ENCODE results near the gene MNT. TPM values are rescaled to one million over a fixed set of nuclear protein-coding genes. Genes with fewer than 3 reads are reported as not detected.

The MNT gene
- polyA plus RNA-seq, 3 donors = 0.28 to 42.4 (median 1.3) TPM

GRCh38 chr17:2427215-2427614 lies 26.4 kb upstream of the MNT start:
- peaks cover 4 to 26% of the 10 kb centered on the region in 2 donors for H3K36me3 ChIP-seq (replicated peaks in 1 of 2; ENCODE audit: control insufficient read depth in 1 of 2, insufficient read depth in 2 of 2, low read length in 2 of 2)
- no peak overlapping the region for H3K4me3 ChIP-seq (replicated peaks in 1 of 3; ENCODE audit: low read depth in 2 of 3, low read length in 3 of 3)
- peaks cover 0 to 2% of the 10 kb centered on the region in 2 donors for H3K4me1 ChIP-seq (ENCODE audit: control insufficient read depth in 1 of 2, insufficient read depth in 2 of 2, low read length in 2 of 2)
- H3K9me3 Mint-ChIP-seq = no peaks in the 10 kb centered on the region
- peaks cover 14 to 29% of the 10 kb centered on the region in 2 donors for H3K36me3 Mint-ChIP-seq
- 88% methylated on average over 2 of the region's 2 CpGs for WGBS (ENCODE audit: insufficient coverage)
- no peak overlapping the region for H3K27ac ChIP-seq (ENCODE audit: low read depth in 1 of 2, low read length in 2 of 2)
- H2AFZ ChIP-seq (ENCODE audit: insufficient read depth, low read depth, low read length, poor library complexity, severe bottlenecking) = no peak overlapping the region
- DNase-seq = no peak
- intact Hi-C loops (cut with micrococcal nuclease) = no loop called here
- H4K20me1 ChIP-seq (ENCODE audit: insufficient read depth, low read length) = no peaks in the 10 kb centered on the region
- no peak overlapping the region for H3K9ac ChIP-seq (ENCODE audit: insufficient read depth, low read length, poor library complexity, severe bottlenecking)
- no peak overlapping the region for H3K4me2 ChIP-seq (replicated peaks; ENCODE audit: extremely low read depth, low read length, poor library complexity, severe bottlenecking)
- peaks cover 6% of the 10 kb centered on the region for H3K4me1 Mint-ChIP-seq
- TF ChIP-seq CTCF (IDR thresholded peaks at IDR 0.05) = no peak
- no peaks in the 10 kb centered on the region for H3K79me2 ChIP-seq (ENCODE audit: insufficient read depth, low read length)
- no peak overlapping the region for H3K4me3 Mint-ChIP-seq
- H3K27me3 ChIP-seq (ENCODE audit: control insufficient read depth in 2 of 2, insufficient read depth in 2 of 2, low read length in 2 of 2) = no peaks in the 10 kb centered on the region
- no peaks in the 10 kb centered on the region for H3K27me3 Mint-ChIP-seq (ENCODE audit: low read depth in 3 of 3)
- H3K9me3 ChIP-seq (replicated peaks in 1 of 2; ENCODE audit: control insufficient read depth in 1 of 2, insufficient read depth in 1 of 2, low read length in 2 of 2) = no peaks in the 10 kb centered on the region
- H3K27ac Mint-ChIP-seq = peak overlapping the region in 1 of 7 donors; percentile 67

DNA sequence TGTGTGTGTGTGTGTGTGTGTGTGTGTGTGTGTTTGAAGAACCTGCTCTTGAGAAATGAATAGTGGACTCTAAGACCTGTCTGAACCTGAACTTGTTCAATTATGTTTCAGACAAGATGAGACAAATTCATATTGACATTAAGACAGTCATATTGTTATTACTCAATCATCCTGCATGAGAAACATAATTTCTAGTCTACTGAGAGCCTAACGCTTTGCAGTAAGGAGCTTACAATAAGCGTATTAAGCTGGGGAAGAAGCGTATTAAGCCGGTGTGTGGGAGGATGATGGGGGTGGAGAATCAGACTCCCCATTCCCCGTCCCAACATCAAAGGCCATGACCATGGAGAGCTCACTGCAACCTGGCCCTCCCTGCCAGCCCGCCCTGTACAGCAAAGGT lies 22.4 kb upstream of the MNT start:
- no peaks in the 10 kb centered on the region for H3K27me3 ChIP-seq (ENCODE audit: control insufficient read depth in 2 of 2, insufficient read depth in 2 of 2, low read length in 2 of 2)
- no peaks in the 10 kb centered on the region for H3K9me3 ChIP-seq (replicated peaks in 1 of 2; ENCODE audit: control insufficient read depth in 1 of 2, insufficient read depth in 1 of 2, low read length in 2 of 2)
- no peak overlapping the region for H3K4me2 ChIP-seq (replicated peaks; ENCODE audit: extremely low read depth, low read length, poor library complexity, severe bottlenecking)
- no peak for DNase-seq
- Mint-ChIP-seq H3K36me3 (peaks cover 42 to 62% of the 10 kb centered on the region in 2 donors), H3K4me1 (peaks cover 6% of the 10 kb centered on the region), H3K9me3 (no peaks in the 10 kb centered on the region), H3K4me3 (no peak overlapping the region), H3K27ac (peak overlapping the region in 3 of 7 donors; percentile 24 to 64 (median 26)), H3K27me3 (ENCODE audit: low read depth in 3 of 3) (peaks cover 0 to 2% (median 0%) of the 10 kb centered on the region in 3 donors)
- no peak overlapping the region for H2AFZ ChIP-seq (ENCODE audit: insufficient read depth, low read depth, low read length, poor library complexity, severe bottlenecking)
- H3K79me2 ChIP-seq (ENCODE audit: insufficient read depth, low read length) = no peaks in the 10 kb centered on the region
- H3K36me3 ChIP-seq (replicated peaks in 1 of 2; ENCODE audit: control insufficient read depth in 1 of 2, insufficient read depth in 2 of 2, low read length in 2 of 2) = peaks cover 23 to 55% of the 10 kb centered on the region in 2 donors
- no peak overlapping the region for H3K4me3 ChIP-seq (replicated peaks in 1 of 3; ENCODE audit: low read depth in 2 of 3, low read length in 3 of 3)
- no peak overlapping the region for H3K9ac ChIP-seq (ENCODE audit: insufficient read depth, low read length, poor library complexity, severe bottlenecking)
- WGBS (ENCODE audit: insufficient coverage) = 90% methylated on average over 2 of the region's 6 CpGs
- TF ChIP-seq CTCF (IDR thresholded peaks at IDR 0.05) = no peak
- peaks cover 0 to 2% of the 10 kb centered on the region in 2 donors for H3K4me1 ChIP-seq (ENCODE audit: control insufficient read depth in 1 of 2, insufficient read depth in 2 of 2, low read length in 2 of 2)
- H4K20me1 ChIP-seq (ENCODE audit: insufficient read depth, low read length) = no peaks in the 10 kb centered on the region
- H3K27ac ChIP-seq (ENCODE audit: low read depth in 1 of 2, low read length in 2 of 2) = no peak overlapping the region
- intact Hi-C loops (cut with micrococcal nuclease) = no loop called here

All from CD14-positive monocyte (primary cell).